H9 (cell line): ENCODE data around the gene DCLRE1C. TPM values are rescaled to one million over a fixed set of nuclear protein-coding genes. Genes with fewer than 3 reads are reported as not detected.

Experiments used
- DNase-seq: peaks from one replicate; pipeline ENCODE4 v3.0.0-alpha.2; 2017
- H2AFZ ChIP-seq: one replicate; pipeline ENCODE4 v1.6.1; 2013; ENCODE audit warnings: mild to moderate bottlenecking, low read length, control low read depth, moderate library complexity
- H2AK5ac ChIP-seq: 2 replicates; pipeline ENCODE4 v1.6.1; 2013; ENCODE audit warnings: low read length, control low read depth, mixed read lengths; ENCODE audit not compliant: insufficient read length
- H2BK120ac ChIP-seq: one replicate; pipeline ENCODE4 v1.6.1; 2013; ENCODE audit warnings: low read depth, mild to moderate bottlenecking, low read length, control low read depth, inconsistent platforms; ENCODE audit not compliant: poor library complexity, severe bottlenecking
- H2BK12ac ChIP-seq: 2 replicates; pipeline ENCODE4 v1.6.1; 2013; ENCODE audit warnings: low read length, control low read depth, mixed read lengths, low read depth; ENCODE audit not compliant: insufficient read length
- H2BK15ac ChIP-seq: 2 replicates; pipeline ENCODE4 v1.6.1; 2013; ENCODE audit warnings: low read depth, low read length, control low read depth
- H2BK20ac ChIP-seq: one replicate; pipeline ENCODE4 v1.6.1; 2013; ENCODE audit warnings: low read depth, mild to moderate bottlenecking, low read length, control low read depth, inconsistent platforms; ENCODE audit not compliant: poor library complexity, severe bottlenecking
- H2BK5ac ChIP-seq: 2 replicates; pipeline ENCODE4 v1.6.1; 2013; ENCODE audit warnings: low read length, control low read depth, mixed read lengths; ENCODE audit not compliant: insufficient read length
- H3K14ac ChIP-seq: 2 replicates; pipeline ENCODE4 v1.6.1; 2013; ENCODE audit warnings: low read length, control low read depth; ENCODE audit not compliant: insufficient read depth
- H3K18ac ChIP-seq: 2 replicates; pipeline ENCODE4 v1.6.1; 2013; ENCODE audit warnings: low read depth, mild to moderate bottlenecking, mixed read lengths, low read length, control low read depth; ENCODE audit not compliant: insufficient read length
- H3K23ac ChIP-seq: 2 replicates; pipeline ENCODE4 v1.6.1; 2013; ENCODE audit warnings: low read length, control low read depth, mixed read lengths, low read depth; ENCODE audit not compliant: insufficient read length
- H3K23me2 ChIP-seq: 2 replicates; pipeline ENCODE4 v1.6.1; 2013; ENCODE audit warnings: low read depth, mild to moderate bottlenecking, mixed read lengths, low read length, control low read depth; ENCODE audit not compliant: insufficient read length, poor library complexity, severe bottlenecking
- H3K27ac ChIP-seq: 2 replicates; pipeline ENCODE4 v1.5.1; 2013; ENCODE audit warnings: low read length, control low read depth, mixed read lengths, low read depth; ENCODE audit not compliant: insufficient read length
- H3K27me3 ChIP-seq: 2 replicates; pipeline ENCODE4 v1.6.1; 2013; ENCODE audit warnings: low read length, control low read depth, inconsistent platforms; ENCODE audit not compliant: insufficient read depth
- H3K4ac ChIP-seq: 2 replicates; pipeline ENCODE4 v1.6.1; 2013; ENCODE audit warnings: low read depth, mild to moderate bottlenecking, control low read depth, inconsistent platforms, low read length, moderate library complexity
- H3K4me1 ChIP-seq: 2 replicates; pipeline ENCODE4 v1.6.1; 2013; ENCODE audit warnings: low read length, control low read depth, inconsistent platforms; ENCODE audit not compliant: insufficient read depth
- H3K4me2 ChIP-seq: 2 replicates; pipeline ENCODE4 v1.6.1; 2013; ENCODE audit warnings: low read length, control low read depth, mixed read lengths; ENCODE audit not compliant: insufficient read length, insufficient read depth
- H3K56ac ChIP-seq: 2 replicates; pipeline ENCODE4 v1.6.1; 2013; ENCODE audit warnings: low read depth, mild to moderate bottlenecking, mixed read lengths, low read length, control low read depth; ENCODE audit not compliant: insufficient read length
- H3K79me1 ChIP-seq: 2 replicates; pipeline ENCODE4 v1.6.1; 2013; ENCODE audit warnings: low read depth, mild to moderate bottlenecking, moderate library complexity, low read length, control low read depth, inconsistent platforms; ENCODE audit not compliant: insufficient read depth, poor library complexity, severe bottlenecking
- H3K79me2 ChIP-seq: 2 replicates; pipeline ENCODE4 v1.6.1; 2013; ENCODE audit warnings: low read length, control low read depth, inconsistent platforms; ENCODE audit not compliant: insufficient read depth
- H3K9ac ChIP-seq: 2 replicates; pipeline ENCODE4 v1.6.1; 2013; ENCODE audit warnings: low read length, control low read depth, mixed read lengths; ENCODE audit not compliant: insufficient read length; ENCODE audit errors: extremely low read depth
- H3K9me3 ChIP-seq: one replicate; pipeline ENCODE4 v1.6.1; 2013; ENCODE audit warnings: low read depth, low read length, inconsistent platforms; ENCODE audit not compliant: control insufficient read depth
- H3T11ph ChIP-seq: one replicate; pipeline ENCODE4 v1.6.1; 2013; ENCODE audit warnings: mild to moderate bottlenecking, low read length, control low read depth, inconsistent platforms
- H4K20me1 ChIP-seq: one replicate; pipeline ENCODE4 v1.6.1; 2013; ENCODE audit not compliant: control insufficient read depth, insufficient read length, insufficient read depth
- H4K5ac ChIP-seq: 2 replicates; pipeline ENCODE4 v1.6.1; 2013; ENCODE audit warnings: low read depth, mild to moderate bottlenecking, mixed read lengths, low read length, control low read depth; ENCODE audit not compliant: insufficient read length
- H4K8ac ChIP-seq: replicated peaks from 2 replicates; pipeline ENCODE4 v1.6.1; 2013; ENCODE audit warnings: low read length, control low read depth, mixed read lengths, low read depth; ENCODE audit not compliant: insufficient read length
- H4K91ac ChIP-seq: 2 replicates; pipeline ENCODE4 v1.6.1; 2013; ENCODE audit warnings: low read depth, mild to moderate bottlenecking, moderate library complexity, mixed read lengths, low read length, control low read depth; ENCODE audit not compliant: insufficient read length
- H3K27ac Mint-ChIP-seq, 3 experiments: 2 replicates in 2 of 3; 3 replicates in 1 of 3; pipeline ENCODE4 v1.8.0; 2020 to 2021; ENCODE audit warnings: mixed read lengths in 3 of 3, mild to moderate bottlenecking in 1 of 3, moderate library complexity in 1 of 3
- H3K27me3 Mint-ChIP-seq: 2 replicates; pipeline ENCODE4 v1.8.0; 2021; ENCODE audit warnings: low read depth, mild to moderate bottlenecking, moderate library complexity, mixed read lengths
- H3K36me3 Mint-ChIP-seq, 3 experiments: 2 replicates in 2 of 3; 3 replicates in 1 of 3; pipeline ENCODE4 v1.8.0; 2020 to 2021; ENCODE audit warnings: low read depth in 3 of 3, mixed read lengths in 3 of 3; ENCODE audit not compliant: insufficient read depth in 1 of 3
- H3K4me1 Mint-ChIP-seq, 2 experiments: 2 replicates each; pipeline ENCODE4 v1.8.0; 2020; ENCODE audit warnings: mixed read lengths in 2 of 2
- H3K4me3 Mint-ChIP-seq, 2 experiments: 2 replicates in 1 of 2; 3 replicates in 1 of 2; pipeline ENCODE4 v1.8.0; 2020 to 2021; ENCODE audit warnings: mild to moderate bottlenecking in 2 of 2, mixed read lengths in 2 of 2, moderate library complexity in 1 of 2
- H3K9me3 Mint-ChIP-seq, 2 experiments: 2 replicates in 1 of 2; 3 replicates in 1 of 2; pipeline ENCODE4 v1.8.0; 2020; ENCODE audit warnings: mild to moderate bottlenecking in 2 of 2, mixed read lengths in 2 of 2, moderate library complexity in 1 of 2
- WGBS: extraction: QIAGEN DNeasy Blood & Tissue Kit; methylation state at CpG from one replicate; pipeline ENCODE4 v1.1.7; 2013; ENCODE audit warnings: missing lambda C conversion rate, low lambda C conversion rate, mixed read lengths; ENCODE audit not compliant: insufficient read length; ENCODE audit errors: extremely low coverage; 5-methylcytosine and 5-hydroxymethylcytosine counted together
- total RNA-seq: library from RNA; stranded (reverse); gene quantifications from 2 replicates; pipeline ENCODE4 v1.2.1, GENCODE V29; 2021
- TF ChIP-seq, protein P1 (sequence below): fragments of 200-600 bp; sonication (generic); conservative IDR thresholded peaks from 3 replicates; pipeline ENCODE4 v1.8.0; 2021; ENCODE audit warnings: antibody characterized with exemption, mild to moderate bottlenecking

DCLRE1C gene
- total RNA-seq, 1 experiment from 2014 or later: 15.2 TPM

DNA sequence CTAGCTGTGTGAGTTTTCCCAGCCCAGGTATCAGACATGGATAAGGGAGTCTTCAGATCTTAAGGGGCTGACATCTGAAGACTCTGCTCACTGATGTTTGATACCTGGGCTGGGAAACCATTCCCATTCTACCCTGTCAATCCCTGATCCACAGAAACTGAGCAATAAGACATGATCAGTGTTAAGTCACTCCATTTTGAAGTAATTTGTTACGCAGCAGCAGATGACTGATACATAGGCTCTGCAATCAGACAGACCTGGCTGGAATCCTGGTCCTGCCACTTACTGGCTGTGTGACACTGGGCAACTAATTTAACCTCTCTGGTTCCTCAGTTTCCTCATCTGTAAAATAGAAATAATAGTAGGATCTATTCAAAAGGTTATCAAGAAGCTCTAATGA, 6.6 kb downstream of the DCLRE1C start:
- Histone ChIP-seq H3K4ac (no peak overlapping the region), H3K27ac (no peak overlapping the region), H3K79me1 (peaks cover 4% of the 10 kb centered on the region), H3K9me3 (no peaks in the 10 kb centered on the region), H2BK120ac (no peak overlapping the region), H3K9ac (no peak overlapping the region), H2BK20ac (no peak overlapping the region), H2BK15ac (no peak overlapping the region), H4K91ac (no peak overlapping the region), H4K20me1 (no peaks in the 10 kb centered on the region), H4K8ac (no peak overlapping the region), H2AFZ (no peak overlapping the region), H2BK5ac (no peak overlapping the region), H3K14ac (no peak overlapping the region), H3K4me1 (0 out of 2 replicates have a peak, but pooled peaks cover 2% of the 10 kb centered on the region), H2BK12ac (no peak overlapping the region), H4K5ac (no peak overlapping the region), H3K4me2 (no peak overlapping the region), H3K79me2 (no peaks in the 10 kb centered on the region), H3K23me2 (no peaks in the 10 kb centered on the region), H3T11ph (no peak overlapping the region), H3K27me3 (no peaks in the 10 kb centered on the region), H3K23ac (no peak overlapping the region), H3K18ac (no peak overlapping the region), H2AK5ac (no peak overlapping the region), H3K56ac (no peak overlapping the region)
- Mint-ChIP-seq H3K27me3 (no peaks in the 10 kb centered on the region), H3K36me3 (peaks cover 13 to 55% (median 32%) of the 10 kb centered on the region in 3 experiments), H3K4me3 (no peak overlapping the region), H3K9me3 (no peaks in the 10 kb centered on the region), H3K27ac (no peak overlapping the region), H3K4me1 (peaks cover 9 to 11% of the 10 kb centered on the region in 2 experiments)
- TF ChIP-seq, protein P1, sequence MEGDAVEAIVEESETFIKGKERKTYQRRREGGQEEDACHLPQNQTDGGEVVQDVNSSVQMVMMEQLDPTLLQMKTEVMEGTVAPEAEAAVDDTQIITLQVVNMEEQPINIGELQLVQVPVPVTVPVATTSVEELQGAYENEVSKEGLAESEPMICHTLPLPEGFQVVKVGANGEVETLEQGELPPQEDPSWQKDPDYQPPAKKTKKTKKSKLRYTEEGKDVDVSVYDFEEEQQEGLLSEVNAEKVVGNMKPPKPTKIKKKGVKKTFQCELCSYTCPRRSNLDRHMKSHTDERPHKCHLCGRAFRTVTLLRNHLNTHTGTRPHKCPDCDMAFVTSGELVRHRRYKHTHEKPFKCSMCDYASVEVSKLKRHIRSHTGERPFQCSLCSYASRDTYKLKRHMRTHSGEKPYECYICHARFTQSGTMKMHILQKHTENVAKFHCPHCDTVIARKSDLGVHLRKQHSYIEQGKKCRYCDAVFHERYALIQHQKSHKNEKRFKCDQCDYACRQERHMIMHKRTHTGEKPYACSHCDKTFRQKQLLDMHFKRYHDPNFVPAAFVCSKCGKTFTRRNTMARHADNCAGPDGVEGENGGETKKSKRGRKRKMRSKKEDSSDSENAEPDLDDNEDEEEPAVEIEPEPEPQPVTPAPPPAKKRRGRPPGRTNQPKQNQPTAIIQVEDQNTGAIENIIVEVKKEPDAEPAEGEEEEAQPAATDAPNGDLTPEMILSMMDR: no peak
- no CpG with 5 or more reads among the region's 1 CpG for whole genome bisulfite sequencing
- no peak for DNase-seq
